Hepatocyte (in vitro differentiated cells): ENCODE data around the gene M6PR. TPM values are rescaled to one million over a fixed set of nuclear protein-coding genes. Genes with fewer than 3 reads are reported as not detected.

Experiments used
- DNase-seq: peaks from one replicate; pipeline ENCODE4 v3.0.0-alpha.2; 2016; ENCODE audit warnings: low spot score
- H2AFZ ChIP-seq: fragments of 200-600 bp; sonication (generic); 2 replicates; pipeline ENCODE4 v1.6.0; 2016; ENCODE audit warnings: antibody characterized with exemption, mild to moderate bottlenecking
- H3K27ac ChIP-seq: fragments of 200-600 bp; sonication (generic); 2 replicates; pipeline ENCODE4 v1.5.1; 2016; ENCODE audit warnings: mild to moderate bottlenecking
- H3K27me3 ChIP-seq: fragments of 200-600 bp; sonication (generic); 2 replicates; pipeline ENCODE4 v1.6.1; 2016
- H3K36me3 ChIP-seq: fragments of 200-600 bp; sonication (generic); replicated peaks from 2 replicates; pipeline ENCODE4 v1.5.1; 2016; ENCODE audit warnings: low read depth; ENCODE audit not compliant: insufficient read depth
- H3K4me1 ChIP-seq: fragments of 200-600 bp; sonication (generic); 2 replicates; pipeline ENCODE4 v1.5.1; 2016; ENCODE audit warnings: mild to moderate bottlenecking, moderate library complexity; ENCODE audit not compliant: insufficient read depth
- H3K4me2 ChIP-seq: fragments of 200-600 bp; sonication (generic); 2 replicates; pipeline ENCODE4 v1.6.0; 2016
- H3K4me3 ChIP-seq: fragments of 200-600 bp; sonication (generic); 2 replicates; pipeline ENCODE4 v1.5.1; 2016; ENCODE audit warnings: mild to moderate bottlenecking
- H3K79me2 ChIP-seq: fragments of 200-600 bp; sonication (generic); 2 replicates; pipeline ENCODE4 v1.6.0; 2017; ENCODE audit warnings: mild to moderate bottlenecking
- H3K9me2 ChIP-seq: fragments of 200-600 bp; sonication (generic); replicated peaks from 2 replicates; pipeline ENCODE4 v1.6.0; 2017; ENCODE audit warnings: mild to moderate bottlenecking; ENCODE audit not compliant: insufficient read depth
- H3K9me3 ChIP-seq: fragments of 200-600 bp; sonication (generic); 2 replicates; pipeline ENCODE4 v1.5.1; 2016; ENCODE audit warnings: low read depth, mild to moderate bottlenecking
- H4K20me1 ChIP-seq: fragments of 200-600 bp; sonication (generic); 2 replicates; pipeline ENCODE4 v1.6.0; 2016; ENCODE audit warnings: mild to moderate bottlenecking; ENCODE audit not compliant: insufficient read depth, poor library complexity, severe bottlenecking
- EZH2 ChIP-seq: fragments of 200-600 bp; sonication (generic); IDR thresholded peaks from 2 replicates; pipeline ENCODE4 v1.6.1; 2016; ENCODE audit warnings: antibody characterized with exemption, mild to moderate bottlenecking, borderline replicate concordance
- EZH2phosphoT487 ChIP-seq: fragments of 200-600 bp; sonication (generic); IDR thresholded peaks from one replicate; pipeline ENCODE4 v1.6.1; 2018; ENCODE audit warnings: antibody characterized with exemption, mild to moderate bottlenecking, low read depth, moderate library complexity; ENCODE audit not compliant: unreplicated experiment, severe bottlenecking
- WGBS: methylation state at CpG from one replicate; pipeline ENCODE4 v1.1.6; 2016; ENCODE audit warnings: low lambda C conversion rate; ENCODE audit errors: missing lambda C conversion rate; 5-methylcytosine and 5-hydroxymethylcytosine counted together
- polyA plus RNA-seq: library from polyadenylated mRNA; unstranded; fragments of >200 nt; fragmentation: Nextera tagmentation; extraction: Ambion mirVana; gene quantifications from 2 replicates; pipeline ENCODE4 v1.2.1, GENCODE V29; 2016
- total RNA-seq: library from RNA; depleted of rRNA; stranded (reverse); fragments of >200 nt; gene quantifications from 2 replicates; pipeline ENCODE4 v1.2.3, GENCODE V29; 2014
- TF ChIP-seq, protein P1 (sequence below): fragments of 200-600 bp; sonication (generic); IDR thresholded peaks from 2 replicates; pipeline ENCODE4 v1.5.1; 2016; ENCODE audit warnings: antibody characterized with exemption, mild to moderate bottlenecking; ENCODE audit not compliant: poor library complexity

The M6PR gene
- total and polyA plus RNA-seq, 2 experiments from 2014 or later, result 137 to 150 TPM

GRCh38 chr12:8958066-8958465 lies 8.6 kb upstream of the M6PR start:
- Histone ChIP-seq H4K20me1 (no peaks in the 10 kb centered on the region), H3K4me1 (no peaks in the 10 kb centered on the region), H3K9me2 (no peaks in the 10 kb centered on the region), H3K9me3 (no peaks in the 10 kb centered on the region), H3K36me3 (no peaks in the 10 kb centered on the region), H3K4me2 (no peak overlapping the region), H3K27ac (no peak overlapping the region), H3K27me3 (no peaks in the 10 kb centered on the region), H2AFZ (no peak overlapping the region), H3K4me3 (no peak overlapping the region), H3K79me2 (no peaks in the 10 kb centered on the region)
- 88% methylated on average over 2 of the region's 2 CpGs for WGBS
- TF ChIP-seq, protein P1, sequence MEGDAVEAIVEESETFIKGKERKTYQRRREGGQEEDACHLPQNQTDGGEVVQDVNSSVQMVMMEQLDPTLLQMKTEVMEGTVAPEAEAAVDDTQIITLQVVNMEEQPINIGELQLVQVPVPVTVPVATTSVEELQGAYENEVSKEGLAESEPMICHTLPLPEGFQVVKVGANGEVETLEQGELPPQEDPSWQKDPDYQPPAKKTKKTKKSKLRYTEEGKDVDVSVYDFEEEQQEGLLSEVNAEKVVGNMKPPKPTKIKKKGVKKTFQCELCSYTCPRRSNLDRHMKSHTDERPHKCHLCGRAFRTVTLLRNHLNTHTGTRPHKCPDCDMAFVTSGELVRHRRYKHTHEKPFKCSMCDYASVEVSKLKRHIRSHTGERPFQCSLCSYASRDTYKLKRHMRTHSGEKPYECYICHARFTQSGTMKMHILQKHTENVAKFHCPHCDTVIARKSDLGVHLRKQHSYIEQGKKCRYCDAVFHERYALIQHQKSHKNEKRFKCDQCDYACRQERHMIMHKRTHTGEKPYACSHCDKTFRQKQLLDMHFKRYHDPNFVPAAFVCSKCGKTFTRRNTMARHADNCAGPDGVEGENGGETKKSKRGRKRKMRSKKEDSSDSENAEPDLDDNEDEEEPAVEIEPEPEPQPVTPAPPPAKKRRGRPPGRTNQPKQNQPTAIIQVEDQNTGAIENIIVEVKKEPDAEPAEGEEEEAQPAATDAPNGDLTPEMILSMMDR, result no peak
- TF ChIP-seq EZH2 (no peak), EZH2phosphoT487 (no peak)
- DNase-seq, result no peak

DNA sequence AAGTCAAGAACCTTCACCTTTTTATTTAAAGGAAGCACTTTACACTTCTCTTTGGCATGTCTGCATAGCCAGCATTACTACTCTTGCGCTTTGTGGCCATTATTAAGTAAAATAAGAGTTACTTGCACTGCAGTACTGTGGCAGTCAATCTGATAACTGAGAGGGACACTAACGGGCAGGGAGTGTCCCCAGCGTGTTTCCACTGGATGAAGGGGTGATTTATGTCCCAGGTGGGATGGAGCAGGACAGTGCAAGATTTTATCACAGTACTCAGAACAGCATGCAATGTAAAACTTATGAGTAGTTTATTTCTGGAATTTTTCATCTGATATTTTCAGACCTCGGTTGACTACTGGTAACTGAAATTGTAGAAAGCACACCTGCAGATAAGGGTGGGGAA lies 8.1 kb upstream of the M6PR start:
- H3K27me3 ChIP-seq, result no peaks in the 10 kb centered on the region
- no peaks in the 10 kb centered on the region for H4K20me1 ChIP-seq
- TF ChIP-seq EZH2 (no peak), EZH2phosphoT487 (no peak)
- TF ChIP-seq, protein P1, result no peak
- no peak for DNase-seq
- H3K36me3 ChIP-seq, result no peaks in the 10 kb centered on the region
- WGBS, result 78% methylated on average over 4 of the region's 4 CpGs
- no peak overlapping the region for H3K4me3 ChIP-seq
- H3K9me2 ChIP-seq, result no peaks in the 10 kb centered on the region
- no peaks in the 10 kb centered on the region for H3K79me2 ChIP-seq
- no peaks in the 10 kb centered on the region for H3K4me1 ChIP-seq
- H3K4me2 ChIP-seq, result no peak overlapping the region
- H3K27ac ChIP-seq, result no peak overlapping the region
- H2AFZ ChIP-seq, result no peak overlapping the region
- H3K9me3 ChIP-seq, result no peaks in the 10 kb centered on the region

GRCh38 chr12:8956772-8957171 lies 7.3 kb upstream of the M6PR start:
- H3K9me2 ChIP-seq, result no peaks in the 10 kb centered on the region
- H3K4me3 ChIP-seq, result no peak overlapping the region
- H2AFZ ChIP-seq, result no peak overlapping the region
- no peak for DNase-seq
- no peaks in the 10 kb centered on the region for H4K20me1 ChIP-seq
- H3K9me3 ChIP-seq, result no peaks in the 10 kb centered on the region
- TF ChIP-seq EZH2phosphoT487 (no peak), EZH2 (no peak)
- TF ChIP-seq, protein P1, result no peak
- H3K79me2 ChIP-seq, result peaks cover 2% of the 10 kb centered on the region
- H3K4me2 ChIP-seq, result no peak overlapping the region
- no peaks in the 10 kb centered on the region for H3K27me3 ChIP-seq
- H3K27ac ChIP-seq, result no peak overlapping the region
- no peaks in the 10 kb centered on the region for H3K4me1 ChIP-seq
- WGBS, result 83% methylated on average over 7 of the region's 7 CpGs
- no peaks in the 10 kb centered on the region for H3K36me3 ChIP-seq

- TF ChIP-seq, protein P1, result no peak
- no peak for TF ChIP-seq EZH2
- TF ChIP-seq EZH2phosphoT487, result no peak
- Histone ChIP-seq H4K20me1 (no peaks in the 10 kb centered on the region), H3K79me2 (peaks cover 9% of the 10 kb centered on the region), H3K4me3 (no peak overlapping the region), H3K9me2 (no peaks in the 10 kb centered on the region), H3K36me3 (no peaks in the 10 kb centered on the region), H3K4me1 (no peaks in the 10 kb centered on the region), H3K9me3 (no peaks in the 10 kb centered on the region), H3K4me2 (no peak overlapping the region), H3K27ac (no peak overlapping the region), H2AFZ (no peak overlapping the region), H3K27me3 (no peaks in the 10 kb centered on the region)
- no peak for DNase-seq
- WGBS, result 91% methylated on average over 15 of the region's 15 CpGs
Measured at GRCh38 chr12:8956073-8956472, 6.6 kb upstream of the M6PR start.
